ENCODE results near the gene ACOX1. TPM values are rescaled to one million over a fixed set of nuclear protein-coding genes. Genes with fewer than 3 reads are reported as not detected.

ACOX1 gene
- total RNA-seq, 2 experiments from 2014 or later, result 14.5 to 17.9 TPM

GRCh38 chr17:75981019-75981615 lies 2.2 kb upstream of the ACOX1 start:
- DNase-seq, result no peak
- Mint-ChIP-seq H3K36me3 (ENCODE audit: low read depth) (peaks cover 16% of the 10 kb centered on the region), H3K4me3 (peak overlapping the region; percentile 95), H3K27ac (peak overlapping the region; percentile 100), H3K9me3 (no peaks in the 10 kb centered on the region), H3K4me1 (ENCODE audit: low read depth) (peaks cover 44% of the 10 kb centered on the region), H3K27me3 (no peaks in the 10 kb centered on the region)
- POLR2A ChIA-PET, result interaction anchor here (1.0 to 1.4 kb wide), 3 partner anchors 48 to 285 kb away, joined by 3 to 6 read pairs (median 3); partner anchors contain the start of gene WBP2
- CTCF ChIA-PET, result interaction anchor here (1.6 kb wide), 1 partner anchor 33 kb away, joined by 6 read pairs; no protein-coding TSS in a partner anchor
- H3K4me3 ChIP-seq (ENCODE audit: low read length), result no peak overlapping the region
- TF ChIP-seq, protein P1, sequence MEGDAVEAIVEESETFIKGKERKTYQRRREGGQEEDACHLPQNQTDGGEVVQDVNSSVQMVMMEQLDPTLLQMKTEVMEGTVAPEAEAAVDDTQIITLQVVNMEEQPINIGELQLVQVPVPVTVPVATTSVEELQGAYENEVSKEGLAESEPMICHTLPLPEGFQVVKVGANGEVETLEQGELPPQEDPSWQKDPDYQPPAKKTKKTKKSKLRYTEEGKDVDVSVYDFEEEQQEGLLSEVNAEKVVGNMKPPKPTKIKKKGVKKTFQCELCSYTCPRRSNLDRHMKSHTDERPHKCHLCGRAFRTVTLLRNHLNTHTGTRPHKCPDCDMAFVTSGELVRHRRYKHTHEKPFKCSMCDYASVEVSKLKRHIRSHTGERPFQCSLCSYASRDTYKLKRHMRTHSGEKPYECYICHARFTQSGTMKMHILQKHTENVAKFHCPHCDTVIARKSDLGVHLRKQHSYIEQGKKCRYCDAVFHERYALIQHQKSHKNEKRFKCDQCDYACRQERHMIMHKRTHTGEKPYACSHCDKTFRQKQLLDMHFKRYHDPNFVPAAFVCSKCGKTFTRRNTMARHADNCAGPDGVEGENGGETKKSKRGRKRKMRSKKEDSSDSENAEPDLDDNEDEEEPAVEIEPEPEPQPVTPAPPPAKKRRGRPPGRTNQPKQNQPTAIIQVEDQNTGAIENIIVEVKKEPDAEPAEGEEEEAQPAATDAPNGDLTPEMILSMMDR (IDR thresholded peaks at IDR 0.05), result no peak
- H3K27ac ChIP-seq (ENCODE audit: low read depth in 1 of 2, low read length in 2 of 2), result no peak overlapping the region
- H3K9me3 ChIP-seq (ENCODE audit: control insufficient read depth in 1 of 2, insufficient read depth in 1 of 2, low read length in 2 of 2), result no peaks in the 10 kb centered on the region
- peaks cover 19% of the 10 kb centered on the region for H3K4me1 ChIP-seq (ENCODE audit: insufficient read depth, low read length)
- ATAC-seq (ENCODE audit: poor library complexity), result no peak
- H3K36me3 ChIP-seq (ENCODE audit: insufficient read depth, low read length), result no peaks in the 10 kb centered on the region
- H3K27me3 ChIP-seq (ENCODE audit: control insufficient read depth in 1 of 2, insufficient read depth in 2 of 2, low read length in 2 of 2), result no peaks in the 10 kb centered on the region
- intact Hi-C loops (cut with DNase I, micrococcal nuclease), result loop anchor here in 1 of 2 experiments (10.0 kb wide), 1 partner anchor 404 kb away; the partner anchor contains the start of gene SPHK1

- peaks cover 51% of the 10 kb centered on the region for H3K4me1 Mint-ChIP-seq (ENCODE audit: low read depth)
- peak overlapping the region; percentile 100 for H3K27ac Mint-ChIP-seq
- no peak for DNase-seq
- no peak for ATAC-seq (ENCODE audit: poor library complexity)
- peak overlapping the region; percentile 95 for H3K4me3 Mint-ChIP-seq
- H3K4me3 ChIP-seq (ENCODE audit: low read length), result peak overlapping the region; percentile 99
- intact Hi-C loops (cut with DNase I, micrococcal nuclease), result loop anchor here in 1 of 2 experiments (10.0 kb wide), 1 partner anchor 404 kb away; the partner anchor contains the start of gene SPHK1
- H3K9me3 Mint-ChIP-seq, result no peaks in the 10 kb centered on the region
- no peaks in the 10 kb centered on the region for H3K36me3 ChIP-seq (ENCODE audit: insufficient read depth, low read length)
- no peaks in the 10 kb centered on the region for H3K27me3 Mint-ChIP-seq
- no peaks in the 10 kb centered on the region for H3K9me3 ChIP-seq (ENCODE audit: control insufficient read depth in 1 of 2, insufficient read depth in 1 of 2, low read length in 2 of 2)
- ChIA-PET POLR2A (interaction anchor here (0.6 to 1.4 kb wide), 8 partner anchors 34 to 403 kb away, joined by 3 to 7 read pairs (median 4); partner anchors contain the start of genes GALK1, TRIM65, UNK and WBP2), CTCF (interaction anchor here (0.6 to 1.6 kb wide), 4 partner anchors 25 to 313 kb away, joined by 3 to 6 read pairs (median 3); partner anchors contain the start of genes RECQL5 and SAP30BP)
- H3K27me3 ChIP-seq (ENCODE audit: control insufficient read depth in 1 of 2, insufficient read depth in 2 of 2, low read length in 2 of 2), result no peaks in the 10 kb centered on the region
- H3K36me3 Mint-ChIP-seq (ENCODE audit: low read depth), result peaks cover 18% of the 10 kb centered on the region
- H3K4me1 ChIP-seq (ENCODE audit: insufficient read depth, low read length), result peaks cover 19% of the 10 kb centered on the region
- TF ChIP-seq, protein P1 (IDR thresholded peaks at IDR 0.05), result no peak
- H3K27ac ChIP-seq (ENCODE audit: low read depth in 1 of 2, low read length in 2 of 2), result peak overlapping the region; percentile 91 to 94
These were observed 1.4 kb upstream of the ACOX1 start for GRCh38 chr17:75980188-75981018.

DNA sequence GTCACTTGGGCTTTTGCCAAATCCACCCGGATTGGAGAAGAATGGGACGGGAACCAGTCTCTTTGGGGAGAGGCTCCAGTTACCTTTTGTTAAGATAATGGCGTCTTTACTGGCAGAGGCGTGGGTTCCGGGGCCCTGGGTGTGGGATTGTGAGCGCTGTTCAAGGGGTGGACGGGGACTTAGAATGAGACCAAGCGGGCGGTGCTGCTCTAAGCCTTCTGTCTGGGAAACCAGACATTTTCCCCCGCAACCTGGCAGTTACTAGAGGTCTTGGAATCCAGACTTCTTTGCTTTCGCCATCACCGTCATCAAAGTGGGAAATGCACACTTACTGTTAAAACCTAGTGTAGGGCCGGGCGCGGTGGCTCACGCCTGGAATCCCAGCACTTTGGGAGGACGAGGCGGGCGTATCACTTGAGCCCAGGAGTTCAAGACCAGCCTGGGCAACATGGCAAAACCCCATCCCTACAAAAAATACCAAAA lies 780 bp upstream of the ACOX1 start:
- H3K4me1 ChIP-seq (ENCODE audit: insufficient read depth, low read length), result peaks cover 19% of the 10 kb centered on the region
- Mint-ChIP-seq H3K4me3 (peak overlapping the region; percentile 95), H3K36me3 (ENCODE audit: low read depth) (peaks cover 18% of the 10 kb centered on the region), H3K27me3 (no peaks in the 10 kb centered on the region), H3K9me3 (no peaks in the 10 kb centered on the region), H3K27ac (peak overlapping the region; percentile 100), H3K4me1 (ENCODE audit: low read depth) (peaks cover 51% of the 10 kb centered on the region)
- POLR2A ChIA-PET, result interaction anchor here (0.6 to 1.4 kb wide), 8 partner anchors 34 to 404 kb away, joined by 3 to 7 read pairs (median 4); partner anchors contain the start of genes GALK1, TRIM65, UNK and WBP2
- H3K27me3 ChIP-seq (ENCODE audit: control insufficient read depth in 1 of 2, insufficient read depth in 2 of 2, low read length in 2 of 2), result no peaks in the 10 kb centered on the region
- DNase-seq (no peak), ATAC-seq (ENCODE audit: poor library complexity) (peak; percentile 36)
- intact Hi-C loops (cut with DNase I, micrococcal nuclease), result loop anchor here (1.0 to 10.0 kb wide), 3 partner anchors 38 to 405 kb away; partner anchors contain the start of genes FBF1 (in 1 of the 2) and SPHK1 (in 1 of the 2)
- TF ChIP-seq, protein P1 (IDR thresholded peaks at IDR 0.05), result no peak
- H3K36me3 ChIP-seq (ENCODE audit: insufficient read depth, low read length), result no peaks in the 10 kb centered on the region
- CTCF ChIA-PET, result interaction anchor here (0.6 to 1.6 kb wide), 4 partner anchors 26 to 313 kb away, joined by 3 to 6 read pairs (median 3); partner anchors contain the start of genes RECQL5 and SAP30BP
- no peaks in the 10 kb centered on the region for H3K9me3 ChIP-seq (ENCODE audit: control insufficient read depth in 1 of 2, insufficient read depth in 1 of 2, low read length in 2 of 2)
- H3K27ac ChIP-seq (ENCODE audit: low read depth in 1 of 2, low read length in 2 of 2), result peak overlapping the region; percentile 91 to 94
- H3K4me3 ChIP-seq (ENCODE audit: low read length), result peak overlapping the region; percentile 99

Data from CD4-positive, alpha-beta T cell (primary cell).